AG10803 (cell line): ENCODE data around the gene TMOD2.

ENCODE experiments used
- DNase-seq: peaks from one replicate; pipeline ENCODE4 v3.0.0; 2010; ENCODE audit warnings: low read depth
- H3K4me3 ChIP-seq: 2 replicates; pipeline ENCODE4 v1.5.1; 2011; ENCODE audit warnings: mild to moderate bottlenecking, low read length, control low read depth
- TF ChIP-seq, protein P1 (sequence below): conservative IDR thresholded peaks from 2 replicates; pipeline ENCODE4 v1.5.1; 2011; ENCODE audit warnings: mild to moderate bottlenecking, low read length, control low read depth, inconsistent platforms

The TMOD2 gene

DNA sequence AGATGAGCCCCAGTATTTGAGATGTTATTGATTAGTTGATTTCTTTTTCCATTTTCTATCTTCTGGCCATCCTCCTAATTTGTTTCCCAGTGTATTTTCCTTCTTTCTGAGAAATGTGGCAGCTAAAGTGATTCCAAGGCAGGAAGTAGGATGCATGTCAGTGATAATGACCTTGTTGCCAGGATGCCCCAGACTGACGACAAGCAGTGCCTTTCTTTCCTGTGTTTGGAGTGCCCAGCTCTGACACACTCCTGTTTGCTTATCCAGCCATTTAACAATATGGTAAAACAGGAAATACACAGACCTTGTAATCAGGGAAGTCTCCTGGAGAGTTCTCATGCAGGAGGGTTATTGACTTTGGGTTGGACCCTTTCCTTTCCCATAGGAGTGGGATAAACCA lies 20.4 kb downstream of the TMOD2 start:
- no peak for DNase-seq
- TF ChIP-seq, protein P1, sequence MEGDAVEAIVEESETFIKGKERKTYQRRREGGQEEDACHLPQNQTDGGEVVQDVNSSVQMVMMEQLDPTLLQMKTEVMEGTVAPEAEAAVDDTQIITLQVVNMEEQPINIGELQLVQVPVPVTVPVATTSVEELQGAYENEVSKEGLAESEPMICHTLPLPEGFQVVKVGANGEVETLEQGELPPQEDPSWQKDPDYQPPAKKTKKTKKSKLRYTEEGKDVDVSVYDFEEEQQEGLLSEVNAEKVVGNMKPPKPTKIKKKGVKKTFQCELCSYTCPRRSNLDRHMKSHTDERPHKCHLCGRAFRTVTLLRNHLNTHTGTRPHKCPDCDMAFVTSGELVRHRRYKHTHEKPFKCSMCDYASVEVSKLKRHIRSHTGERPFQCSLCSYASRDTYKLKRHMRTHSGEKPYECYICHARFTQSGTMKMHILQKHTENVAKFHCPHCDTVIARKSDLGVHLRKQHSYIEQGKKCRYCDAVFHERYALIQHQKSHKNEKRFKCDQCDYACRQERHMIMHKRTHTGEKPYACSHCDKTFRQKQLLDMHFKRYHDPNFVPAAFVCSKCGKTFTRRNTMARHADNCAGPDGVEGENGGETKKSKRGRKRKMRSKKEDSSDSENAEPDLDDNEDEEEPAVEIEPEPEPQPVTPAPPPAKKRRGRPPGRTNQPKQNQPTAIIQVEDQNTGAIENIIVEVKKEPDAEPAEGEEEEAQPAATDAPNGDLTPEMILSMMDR, result no peak
- H3K4me3 ChIP-seq, result no peak overlapping the region

DNA sequence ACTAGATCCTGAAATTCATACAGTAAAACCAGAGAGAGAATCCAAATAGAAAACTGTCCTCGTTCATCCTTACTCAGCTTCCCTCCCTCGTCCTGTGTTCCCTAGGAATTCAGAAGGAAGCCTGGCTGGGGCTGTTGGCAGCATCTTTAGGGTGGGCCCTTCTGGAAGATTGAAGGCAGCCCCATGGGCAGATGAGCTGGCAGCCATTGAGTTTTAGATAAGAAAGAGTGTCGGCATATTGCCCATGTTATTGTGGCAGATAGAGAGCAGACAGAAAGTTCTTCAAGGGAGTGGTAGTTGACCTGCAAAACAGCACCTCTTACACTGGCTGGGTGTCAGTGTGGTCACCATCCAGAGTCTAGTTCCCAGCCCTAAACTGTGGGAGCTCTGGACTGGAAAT lies 23.5 kb downstream of the TMOD2 start:
- no peak overlapping the region for H3K4me3 ChIP-seq
- no peak for DNase-seq
- TF ChIP-seq, protein P1, result no peak

DNA sequence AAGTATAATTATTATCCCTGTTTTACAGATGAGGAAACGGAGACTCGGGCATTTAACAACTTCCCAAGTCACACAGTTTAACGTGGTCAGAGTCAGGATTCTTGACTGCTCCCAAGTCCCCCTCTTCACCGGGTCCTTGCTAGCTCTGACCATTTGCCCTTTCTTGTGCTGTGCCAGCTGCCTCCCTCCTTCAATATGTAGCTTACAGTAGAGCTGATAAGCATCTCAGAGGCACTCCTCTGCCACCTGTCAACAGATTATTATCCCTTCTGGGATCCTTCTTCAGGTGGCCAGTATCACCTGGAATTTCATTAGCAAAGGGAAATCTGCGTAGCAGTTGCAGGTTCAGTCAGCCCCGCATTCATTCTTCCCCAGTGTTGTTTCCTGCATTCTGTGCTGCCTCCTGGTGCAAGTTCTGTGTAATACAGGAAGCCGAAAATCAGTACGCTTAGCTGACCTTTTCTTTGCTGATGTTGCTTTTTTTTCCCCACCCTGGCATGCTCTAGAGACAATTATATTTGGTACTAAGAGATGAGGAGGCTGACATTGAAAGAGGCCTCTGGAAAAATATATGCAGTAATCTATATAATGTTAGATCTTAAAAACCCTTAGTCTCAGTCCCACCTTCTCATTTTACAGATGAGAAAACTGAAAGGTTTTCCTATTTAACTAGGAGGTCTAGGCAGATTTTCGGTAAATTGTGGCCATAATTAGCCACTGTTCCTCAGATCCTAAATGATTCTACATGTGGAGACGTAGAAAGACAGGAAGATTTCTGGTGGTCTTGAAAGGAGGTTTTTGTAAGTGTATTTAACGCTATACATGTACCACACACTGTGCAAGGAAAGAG lies 24.8 kb downstream of the TMOD2 start:
- TF ChIP-seq, protein P1, result peak; percentile 88
- peak; percentile 44 for DNase-seq
- H3K4me3 ChIP-seq, result no peak overlapping the region

DNA sequence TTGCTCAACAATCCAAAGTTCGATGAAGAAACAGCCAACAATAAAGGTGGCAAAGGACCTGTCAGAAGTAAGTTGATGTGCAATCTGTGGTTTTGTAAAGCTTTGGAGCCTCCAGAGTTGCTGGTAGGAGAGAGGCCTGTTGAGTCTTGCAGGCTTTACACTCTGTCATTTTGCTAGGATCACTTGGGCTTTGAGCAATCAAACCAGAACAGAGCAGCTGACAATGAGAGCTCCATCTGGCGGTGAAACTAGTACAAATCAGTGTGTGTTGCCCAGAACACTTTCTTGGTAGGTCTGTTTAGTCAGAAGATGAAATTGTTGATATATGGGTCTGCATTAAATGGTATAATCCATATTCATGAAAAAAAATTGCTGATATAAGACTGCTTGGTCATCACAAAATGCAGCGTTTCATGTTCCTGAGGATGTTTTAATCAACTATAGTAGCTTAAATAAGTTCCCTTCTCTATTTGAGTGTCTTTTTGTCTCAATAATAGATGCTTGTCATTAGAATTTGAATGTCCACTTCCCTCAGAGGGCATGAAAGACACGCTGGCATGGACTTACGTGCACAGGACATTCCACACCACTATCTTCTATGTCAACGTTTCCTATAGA lies 25.7 kb downstream of the TMOD2 start:
- peak; percentile 75 for DNase-seq
- H3K4me3 ChIP-seq, result no peak overlapping the region
- TF ChIP-seq, protein P1, result peak; percentile 93

DNA sequence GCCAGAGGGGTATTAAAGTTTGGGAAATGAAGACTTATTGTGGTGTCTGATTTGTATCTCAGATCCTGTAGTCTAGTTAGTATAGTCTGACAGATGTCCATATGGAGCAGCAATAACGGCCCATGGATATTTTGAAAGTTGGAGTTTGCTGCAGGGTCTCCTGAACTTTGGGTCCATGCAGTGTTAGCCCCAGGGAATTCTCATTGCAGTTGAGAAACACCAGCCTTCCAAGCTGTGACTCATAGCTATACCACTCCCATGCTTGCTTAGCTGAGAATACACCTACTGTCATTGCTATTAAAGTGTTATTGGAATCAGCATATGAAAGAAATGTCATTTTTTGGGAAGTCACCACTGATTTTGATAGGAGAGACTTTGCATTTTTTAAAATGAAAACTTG lies 29.2 kb downstream of the TMOD2 start:
- no peak overlapping the region for H3K4me3 ChIP-seq
- TF ChIP-seq, protein P1, result no peak
- no peak for DNase-seq

DNA sequence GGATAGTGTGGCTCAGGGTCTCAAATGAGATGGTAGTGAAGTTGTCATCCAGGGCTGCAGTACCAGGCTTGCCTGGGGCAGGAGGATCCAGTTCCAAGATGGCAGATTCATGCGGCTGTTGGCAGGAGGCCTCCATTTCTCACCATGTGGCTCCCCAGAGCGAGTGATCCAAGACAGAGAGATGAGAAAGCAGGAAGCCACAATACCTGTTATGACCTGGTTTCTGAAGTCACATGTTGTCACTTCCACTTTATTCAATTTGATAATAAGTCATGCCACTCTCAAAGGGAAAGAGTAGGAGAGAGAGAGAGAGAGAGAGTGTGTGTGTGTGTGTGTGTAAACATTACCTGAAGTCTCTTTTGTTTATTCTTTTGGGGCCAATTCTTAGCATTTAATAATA lies 30.1 kb downstream of the TMOD2 start:
- TF ChIP-seq, protein P1, result no peak

More for the DNA sequence above, 30.1 kb downstream of the TMOD2 start:
- H3K4me3 ChIP-seq, result no peak overlapping the region
- no peak for DNase-seq
